ENCODE data around the gene FOXD3. TPM values are rescaled to one million over a fixed set of nuclear protein-coding genes. Genes with fewer than 3 reads are reported as not detected.
A peak's percentile ranks its signal among the peaks of the same experiment; 100 is the strongest.

FOXD3 gene
- total RNA-seq, 1 donor = not detected

GRCh38 chr1:63321066-63321784 is 1.1 kb upstream of the FOXD3 start:
- DNase-seq (ENCODE audit: low read depth) = no peak
- no peak overlapping the region for H3K4me3 ChIP-seq (ENCODE audit: low read depth, low read length)
- TF ChIP-seq CTCF (IDR thresholded peaks at IDR 0.05; ENCODE audit: insufficient read depth, low read depth, low read length) = no peak

- H3K4me3 ChIP-seq (ENCODE audit: low read depth, low read length) = peak overlapping the region; percentile 58
- no peak for TF ChIP-seq CTCF (IDR thresholded peaks at IDR 0.05; ENCODE audit: insufficient read depth, low read depth, low read length)
- no peak for DNase-seq (ENCODE audit: low read depth)
These were observed 618 bp upstream of the FOXD3 start for GRCh38 chr1:63321785-63322113.

GRCh38 chr1:63322944-63323864 is 837 bp downstream of the FOXD3 start:
- TF ChIP-seq CTCF (IDR thresholded peaks at IDR 0.05; ENCODE audit: insufficient read depth, low read depth, low read length) = no peak
- H3K4me3 ChIP-seq (ENCODE audit: low read depth, low read length) = peak overlapping the region; percentile 18
- no peak for DNase-seq (ENCODE audit: low read depth)

GRCh38 chr1:63323865-63324778 is 1.8 kb downstream of the FOXD3 start:
- no peak for DNase-seq (ENCODE audit: low read depth)
- H3K4me3 ChIP-seq (ENCODE audit: low read depth, low read length) = no peak overlapping the region
- TF ChIP-seq CTCF (IDR thresholded peaks at IDR 0.05; ENCODE audit: insufficient read depth, low read depth, low read length) = no peak

- DNase-seq (ENCODE audit: low read depth) = no peak
- no peak for TF ChIP-seq CTCF (IDR thresholded peaks at IDR 0.05; ENCODE audit: insufficient read depth, low read depth, low read length)
These were observed 2.4 kb downstream of the FOXD3 start for GRCh38 chr1:63324779-63325119.

GRCh38 chr1:63325279-63325985 is 3.1 kb downstream of the FOXD3 start:
- TF ChIP-seq CTCF (IDR thresholded peaks at IDR 0.05; ENCODE audit: insufficient read depth, low read depth, low read length) = no peak
- H3K4me3 ChIP-seq (ENCODE audit: low read depth, low read length) = no peak overlapping the region
- DNase-seq (ENCODE audit: low read depth) = no peak

More at GRCh38 chr1:63324779-63325119, 2.4 kb downstream of the FOXD3 start:
- no peak overlapping the region for H3K4me3 ChIP-seq (ENCODE audit: low read depth, low read length)

Measured in fibroblast of villous mesenchyme (primary cell).